Measurements from ENCODE around the gene LAMTOR3.

LAMTOR3 gene

GRCh38 chr4:99861120-99861905, 32.9 kb downstream of the LAMTOR3 start:
- no peak for TF ChIP-seq CTCF (IDR thresholded peaks at IDR 0.05)

- no peak for TF ChIP-seq CTCF (IDR thresholded peaks at IDR 0.05)
These were observed 33.7 kb downstream of the LAMTOR3 start for GRCh38 chr4:99860521-99860920.

GRCh38 chr4:99859618-99860017, 34.6 kb downstream of the LAMTOR3 start:
- TF ChIP-seq CTCF (IDR thresholded peaks at IDR 0.05), result no peak

GRCh38 chr4:99857307-99857706, 36.9 kb downstream of the LAMTOR3 start:
- no peak for TF ChIP-seq CTCF (IDR thresholded peaks at IDR 0.05)

GRCh38 chr4:99856166-99856565, 38.1 kb downstream of the LAMTOR3 start:
- no peak for TF ChIP-seq CTCF (IDR thresholded peaks at IDR 0.05)

GRCh38 chr4:99855678-99856077, 38.5 kb downstream of the LAMTOR3 start:
- no peak for TF ChIP-seq CTCF (IDR thresholded peaks at IDR 0.05)

- TF ChIP-seq CTCF (IDR thresholded peaks at IDR 0.05), result no peak
These were observed 40.2 kb downstream of the LAMTOR3 start for GRCh38 chr4:99853999-99854398.

GRCh38 chr4:99853190-99853589, 41.0 kb downstream of the LAMTOR3 start:
- TF ChIP-seq CTCF (IDR thresholded peaks at IDR 0.05), result no peak

Data from LNCAP (cell line).